ENCODE measurements around the gene EDEM3. TPM values are rescaled to one million over a fixed set of nuclear protein-coding genes. Genes with fewer than 3 reads are reported as not detected.

EDEM3 gene, protein sequence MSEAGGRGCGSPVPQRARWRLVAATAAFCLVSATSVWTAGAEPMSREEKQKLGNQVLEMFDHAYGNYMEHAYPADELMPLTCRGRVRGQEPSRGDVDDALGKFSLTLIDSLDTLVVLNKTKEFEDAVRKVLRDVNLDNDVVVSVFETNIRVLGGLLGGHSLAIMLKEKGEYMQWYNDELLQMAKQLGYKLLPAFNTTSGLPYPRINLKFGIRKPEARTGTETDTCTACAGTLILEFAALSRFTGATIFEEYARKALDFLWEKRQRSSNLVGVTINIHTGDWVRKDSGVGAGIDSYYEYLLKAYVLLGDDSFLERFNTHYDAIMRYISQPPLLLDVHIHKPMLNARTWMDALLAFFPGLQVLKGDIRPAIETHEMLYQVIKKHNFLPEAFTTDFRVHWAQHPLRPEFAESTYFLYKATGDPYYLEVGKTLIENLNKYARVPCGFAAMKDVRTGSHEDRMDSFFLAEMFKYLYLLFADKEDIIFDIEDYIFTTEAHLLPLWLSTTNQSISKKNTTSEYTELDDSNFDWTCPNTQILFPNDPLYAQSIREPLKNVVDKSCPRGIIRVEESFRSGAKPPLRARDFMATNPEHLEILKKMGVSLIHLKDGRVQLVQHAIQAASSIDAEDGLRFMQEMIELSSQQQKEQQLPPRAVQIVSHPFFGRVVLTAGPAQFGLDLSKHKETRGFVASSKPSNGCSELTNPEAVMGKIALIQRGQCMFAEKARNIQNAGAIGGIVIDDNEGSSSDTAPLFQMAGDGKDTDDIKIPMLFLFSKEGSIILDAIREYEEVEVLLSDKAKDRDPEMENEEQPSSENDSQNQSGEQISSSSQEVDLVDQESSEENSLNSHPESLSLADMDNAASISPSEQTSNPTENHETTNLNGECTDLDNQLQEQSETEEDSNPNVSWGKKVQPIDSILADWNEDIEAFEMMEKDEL
- 5.6 to 8.9 TPM (median 8.4 TPM) in 5 replicates for total RNA-seq (2022; extraction: Qiagen RNA extraction; ENCODE audit: low read depth)

DNA sequence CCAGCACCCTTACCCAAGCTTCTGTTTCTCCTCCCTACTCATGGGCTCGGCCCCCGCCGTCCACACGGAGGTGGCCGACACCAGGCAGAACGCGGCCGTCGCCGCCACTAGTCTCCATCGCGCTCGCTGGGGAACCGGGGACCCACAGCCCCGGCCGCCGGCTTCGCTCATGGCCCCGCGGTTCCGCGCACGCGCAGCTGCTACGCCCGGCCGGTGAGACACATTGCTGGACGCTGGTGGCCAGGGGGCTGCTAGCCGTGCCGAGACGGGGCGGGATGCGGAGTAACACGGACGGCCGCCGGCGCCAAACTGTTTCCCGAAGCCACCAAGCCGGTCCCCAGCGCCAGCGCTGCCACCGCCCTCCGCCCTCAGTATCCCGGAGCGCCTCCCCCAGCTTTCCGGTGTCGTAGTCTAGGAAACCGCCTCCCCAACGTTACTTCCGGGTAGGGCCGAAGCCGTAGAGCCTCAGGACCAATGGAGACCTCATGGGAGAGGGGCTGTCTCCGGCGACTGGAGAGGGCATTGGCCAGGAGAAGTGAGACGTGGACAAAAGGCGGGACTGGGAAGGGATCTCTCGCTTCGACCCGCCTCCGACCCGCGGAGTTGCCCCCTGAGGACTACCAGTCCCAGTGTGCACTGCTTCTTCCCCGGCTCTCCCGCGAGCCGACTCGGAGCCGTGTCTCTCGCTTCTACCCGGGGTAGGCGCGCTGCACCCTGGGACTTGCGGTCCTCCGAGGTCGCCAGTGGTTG lies at the start of gene EDEM3:
TSS of gene EDEM3 (minus strand) at position 383 of the 750 bp plus-strand sequence. CDS start at position 171, 212 bp downstream.

Other genes with a start within 250 kb of the EDEM3 start
- gene NIBAN1, start 219.7 kb upstream of the EDEM3 start, total RNA-seq (2022; extraction: Qiagen RNA extraction; ENCODE audit: low read depth), result 0.87 to 1.2 TPM (median 0.92 TPM) in 5 replicates

All from A549 treated with RU486 at 1 μM for 4 hours (cell line).